ENCODE results near the gene TRAK1.
A peak's percentile ranks its signal among the peaks of the same experiment; 100 is the strongest.

TRAK1 gene

DNA sequence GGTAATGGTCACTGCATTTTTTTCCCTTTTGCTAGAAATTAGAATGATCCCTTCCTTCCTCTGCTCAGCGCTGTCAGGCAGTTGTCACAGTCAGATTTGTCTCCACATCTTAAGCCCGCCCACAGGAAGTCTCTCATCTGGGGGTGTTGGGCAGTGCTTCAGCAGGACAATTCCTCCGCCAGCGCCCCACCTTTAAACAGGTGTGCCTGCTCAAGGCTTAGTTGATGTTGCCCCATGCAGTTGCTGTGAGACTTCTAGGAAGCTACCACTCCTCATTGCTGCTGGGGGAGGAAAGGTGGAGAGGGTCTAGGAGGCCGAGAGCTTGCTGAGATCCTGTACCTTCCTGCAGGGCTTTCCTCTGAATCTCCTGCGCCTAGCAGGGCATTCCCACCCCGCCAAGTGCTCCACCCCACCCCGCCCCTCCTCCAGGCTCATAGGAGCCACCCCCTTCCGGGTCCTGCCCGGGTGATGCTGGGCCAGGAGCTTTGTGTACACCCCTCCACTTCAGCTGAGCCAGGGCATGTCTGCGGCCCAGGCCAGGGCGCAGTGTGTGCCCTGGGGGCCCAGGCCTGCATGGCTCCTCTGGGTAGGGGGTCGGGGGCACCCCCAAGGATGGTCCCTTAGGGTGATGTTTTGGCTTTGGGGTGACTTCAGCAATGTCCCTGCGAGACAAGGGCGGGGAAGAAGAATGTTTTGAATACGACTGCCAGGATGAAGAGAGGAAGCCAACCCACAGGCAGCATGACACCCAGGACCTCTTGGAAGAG is 68.7 kb downstream of the TRAK1 start:
- DNase-seq: peak; percentile 21

DNA sequence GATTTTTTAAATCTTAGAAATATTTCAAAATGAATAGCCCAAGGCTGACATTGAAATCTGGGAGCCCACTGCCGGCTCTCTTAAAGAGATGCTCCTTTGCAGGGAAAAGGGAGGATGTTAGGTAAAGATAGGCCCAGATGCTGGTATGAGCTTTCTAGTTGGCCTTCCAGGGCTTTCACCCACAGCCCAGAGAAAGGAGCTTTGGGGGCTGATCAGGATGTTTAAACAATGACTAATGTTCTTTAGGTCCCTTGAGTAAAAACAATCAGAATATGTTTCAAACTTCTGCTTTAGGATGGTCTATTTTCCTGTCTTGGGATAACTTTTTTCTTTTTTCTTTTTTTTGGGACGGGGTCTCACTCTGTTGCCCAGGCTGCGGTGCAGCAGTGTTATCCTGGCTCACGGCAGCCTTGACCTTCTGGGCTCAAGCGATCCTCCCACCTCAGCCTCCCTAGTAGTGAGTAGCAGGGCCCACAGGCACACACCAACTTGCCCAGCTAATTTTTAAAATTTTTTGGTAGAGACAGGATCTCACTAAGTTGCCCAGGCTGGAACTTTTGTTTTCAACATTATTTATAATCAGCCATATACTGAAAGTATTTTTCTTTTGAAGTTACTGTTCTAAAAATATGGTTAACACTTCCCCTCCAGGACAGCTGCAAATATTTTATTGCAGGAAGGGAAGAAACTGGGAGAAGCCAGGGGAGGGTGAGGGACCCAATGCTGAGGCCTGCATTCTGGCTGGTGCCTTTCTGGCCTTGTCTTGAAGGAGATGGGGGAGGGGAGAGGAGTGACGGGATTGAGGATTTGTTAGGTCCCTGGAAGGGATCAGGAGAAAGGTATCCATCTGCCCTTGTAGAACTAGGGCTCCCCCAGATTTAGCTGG is 70.1 kb downstream of the TRAK1 start:
- DNase-seq: no peak

DNA sequence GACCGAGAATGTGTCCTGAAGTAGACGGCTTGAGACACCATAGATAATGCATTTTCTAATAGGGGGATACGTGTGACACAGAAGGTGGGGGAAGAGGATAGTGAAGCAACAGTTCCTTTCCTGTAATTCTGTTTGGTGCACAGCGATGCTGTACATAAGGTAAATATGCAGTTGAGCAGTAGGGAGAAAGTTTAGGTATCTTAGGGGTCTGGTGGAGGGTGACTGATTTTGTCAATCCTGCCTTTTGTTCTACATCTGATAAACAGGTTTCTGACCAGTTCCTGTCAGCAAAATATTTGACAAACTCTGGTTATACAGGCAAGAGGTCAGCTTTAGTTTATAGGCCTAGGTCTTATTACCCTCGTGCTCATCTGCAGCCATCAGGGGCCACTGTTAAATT is 71.3 kb downstream of the TRAK1 start:
- DNase-seq: no peak

DNA sequence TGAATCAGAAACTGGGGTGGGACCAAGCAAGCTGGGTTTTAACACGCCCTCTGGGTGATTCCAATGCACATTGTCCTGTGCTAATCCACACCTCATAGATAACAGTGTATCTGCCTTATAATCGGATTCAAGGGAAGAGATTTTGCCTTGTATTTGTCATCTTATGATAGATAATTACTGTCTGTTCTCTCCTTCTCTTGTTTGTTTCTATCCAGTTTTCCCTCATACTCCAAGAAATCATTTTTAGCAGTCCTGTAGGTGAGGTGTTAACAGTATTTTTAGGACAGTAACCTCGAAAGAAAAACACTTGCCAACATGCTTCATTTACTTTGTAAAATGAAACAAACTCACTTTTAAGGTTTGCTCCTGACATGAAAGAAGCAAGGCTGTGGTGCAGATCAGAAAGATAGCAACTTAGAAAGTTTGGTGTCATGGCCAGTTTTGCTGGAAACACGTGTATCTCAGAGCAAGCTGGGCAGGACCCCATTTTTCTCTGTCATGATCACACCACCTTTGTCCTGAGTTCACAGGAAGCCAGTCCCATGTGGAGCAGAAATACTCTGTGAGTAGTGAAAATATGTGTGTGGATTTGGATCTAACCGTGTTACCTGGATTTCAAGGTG is 72.6 kb downstream of the TRAK1 start:
- no peak for DNase-seq

DNA sequence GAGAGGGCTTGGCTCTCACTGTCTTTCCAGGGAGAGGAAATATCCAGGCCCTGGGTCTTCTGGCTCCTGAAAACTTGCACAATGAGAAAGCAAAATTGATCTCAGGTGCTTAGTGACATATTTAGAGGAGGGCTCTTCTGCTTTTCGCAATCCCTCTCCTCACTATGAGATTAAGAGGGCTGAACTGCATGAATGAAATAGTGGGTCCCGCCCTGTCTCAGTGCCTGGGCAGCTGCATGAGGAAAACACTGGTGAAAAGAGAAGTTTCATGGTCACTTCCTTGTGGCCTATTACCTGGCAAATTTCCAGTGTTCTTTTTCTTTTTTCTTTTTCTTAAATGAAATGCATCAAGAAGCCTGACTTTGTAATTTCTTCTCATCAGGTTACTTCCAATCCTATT is 73.5 kb downstream of the TRAK1 start:
- DNase-seq: no peak

DNA sequence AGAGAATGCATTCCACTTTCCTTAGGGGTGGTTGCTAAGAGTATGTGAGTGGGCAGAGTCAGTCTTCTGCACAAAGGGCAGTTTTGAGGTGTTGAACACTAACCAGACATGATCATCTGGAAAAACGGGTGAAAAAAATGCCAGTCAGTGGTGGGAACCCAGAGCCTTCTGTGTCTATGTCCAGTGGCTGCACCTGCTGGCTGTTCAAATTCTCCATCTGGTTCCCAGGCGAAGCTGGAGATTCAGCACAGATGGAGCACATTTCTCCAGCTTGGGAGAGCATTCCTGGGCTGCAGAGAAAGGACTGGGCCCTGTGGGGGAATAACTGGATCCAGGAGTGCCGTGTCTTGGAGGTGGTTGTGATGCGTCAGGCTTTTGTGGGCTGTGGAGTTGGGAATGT is 74.1 kb downstream of the TRAK1 start:
- no peak for DNase-seq

DNA sequence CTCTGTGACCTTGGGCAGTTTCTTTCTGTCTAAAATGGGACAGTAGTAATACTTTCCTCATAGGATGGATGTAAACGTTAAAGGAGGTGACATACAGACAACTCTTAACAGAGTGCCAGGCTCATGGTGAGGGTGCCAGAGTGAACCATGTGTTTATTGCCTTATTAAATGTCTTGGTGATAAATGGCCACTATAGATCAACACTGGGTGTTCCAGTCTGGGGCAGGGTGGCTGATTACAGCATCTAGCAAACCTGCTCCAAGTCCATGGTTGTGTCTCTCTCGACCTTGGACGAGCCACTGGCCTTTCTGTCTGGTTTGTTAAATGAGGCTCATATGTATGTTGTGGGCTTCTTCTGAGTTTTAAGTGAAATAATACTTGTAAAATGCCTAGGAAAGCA is 75.1 kb downstream of the TRAK1 start:
- DNase-seq: no peak

DNA sequence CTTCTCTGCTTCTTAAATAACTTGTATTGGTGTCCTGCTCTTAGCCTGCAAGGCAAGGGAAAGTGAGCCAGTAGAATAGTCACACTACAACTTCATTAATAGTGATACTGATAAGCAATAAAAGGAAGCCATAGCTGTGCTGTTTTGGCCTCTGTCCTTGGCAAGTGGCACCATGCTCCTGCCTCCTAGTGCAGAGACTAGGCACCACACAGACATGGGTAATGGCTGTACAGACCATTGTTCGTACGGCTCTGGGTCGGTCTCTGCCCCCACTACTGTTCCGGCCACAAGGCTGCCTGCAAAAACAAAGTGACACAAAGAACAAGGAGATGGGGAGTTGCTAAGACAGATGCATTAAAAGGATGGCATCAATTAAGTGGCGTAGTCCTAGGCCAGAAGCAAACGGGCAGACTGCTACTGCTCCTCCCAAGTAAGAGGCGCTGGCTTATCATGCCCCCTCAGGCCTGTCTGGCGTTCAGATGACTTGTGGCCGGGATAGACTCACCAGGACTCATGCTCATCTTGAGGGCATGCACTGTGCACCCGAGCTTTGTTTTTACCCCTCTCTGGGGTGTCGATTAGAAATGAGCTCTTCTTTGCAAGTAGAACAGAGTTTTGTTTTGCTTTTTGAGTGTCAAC is 75.6 kb downstream of the TRAK1 start:
- no peak for DNase-seq

DNA sequence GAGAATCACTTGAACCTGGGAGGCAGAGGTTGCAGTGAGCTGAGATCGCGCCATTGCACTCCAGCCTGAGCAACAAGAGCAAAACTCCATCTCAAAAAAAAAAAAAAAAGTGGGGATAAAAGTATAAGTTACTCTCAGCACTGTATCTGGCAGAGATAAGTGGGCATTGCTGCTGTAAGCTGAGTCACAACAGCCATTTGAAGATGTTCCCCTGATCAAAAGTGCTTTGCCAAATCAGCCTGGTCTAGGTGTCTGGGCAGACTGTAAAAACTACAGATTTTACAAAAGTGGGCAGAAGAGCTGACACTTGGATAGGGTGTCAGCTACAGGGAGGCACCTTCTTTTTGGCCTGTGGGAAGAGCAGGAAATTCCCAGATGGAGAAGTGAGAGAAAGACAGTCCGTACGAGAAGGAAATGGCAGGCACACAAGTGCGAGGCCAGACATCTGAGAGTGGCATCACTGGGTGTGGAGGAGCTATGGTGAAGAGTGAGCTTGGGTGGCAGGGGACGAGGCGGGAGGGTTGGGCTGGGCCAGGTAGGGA is 78.5 kb downstream of the TRAK1 start:
- no peak for DNase-seq

DNA sequence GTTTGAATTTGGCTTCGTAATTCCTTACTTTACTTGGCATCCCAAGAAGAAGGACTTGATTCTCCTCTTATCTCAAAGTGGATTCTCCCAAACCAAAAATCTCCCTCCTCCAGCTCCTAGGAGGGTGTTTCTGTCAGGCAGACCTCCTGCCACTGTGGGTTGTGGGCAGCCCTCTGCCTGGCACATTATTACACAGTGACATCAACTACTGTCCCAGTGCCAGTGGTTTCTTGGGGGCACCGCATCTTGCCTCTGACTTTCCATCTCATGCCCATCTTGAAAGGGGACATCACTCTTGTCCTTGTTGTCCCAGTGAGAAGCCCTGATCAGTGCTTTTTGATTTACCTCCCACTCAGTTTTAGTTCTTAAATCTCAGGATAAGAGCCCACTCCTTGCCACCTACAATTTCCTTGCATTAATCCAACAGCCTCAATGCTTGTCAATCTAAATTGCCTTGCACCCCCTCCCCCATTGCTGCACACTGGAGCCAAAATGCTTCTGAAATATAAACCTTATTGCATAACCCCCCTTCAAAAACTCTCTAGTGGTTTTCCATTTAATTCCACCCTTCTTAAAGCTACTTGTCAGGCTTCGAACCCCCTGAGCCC is 81.0 kb downstream of the TRAK1 start:
- no peak for DNase-seq

DNA sequence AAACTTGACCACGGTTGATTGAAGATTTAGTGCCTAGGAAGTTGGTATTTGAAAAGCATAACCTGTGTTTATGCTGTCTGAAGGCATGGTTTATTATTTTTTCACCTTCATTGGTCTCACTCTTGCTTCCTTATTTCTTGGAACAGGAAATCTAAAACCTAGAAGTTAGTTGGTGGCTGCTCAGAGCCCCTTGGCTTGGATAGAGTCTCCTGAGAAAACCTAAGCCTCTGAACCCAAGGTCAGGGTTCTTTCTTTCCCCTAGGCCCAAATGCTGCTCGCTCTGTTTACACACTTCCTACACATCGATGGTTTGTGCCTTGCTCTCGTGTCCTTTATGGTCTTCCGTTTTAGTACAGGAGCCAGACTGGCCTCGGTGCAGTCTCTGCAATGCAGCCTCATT is 82.2 kb downstream of the TRAK1 start:
- no peak for DNase-seq

DNA sequence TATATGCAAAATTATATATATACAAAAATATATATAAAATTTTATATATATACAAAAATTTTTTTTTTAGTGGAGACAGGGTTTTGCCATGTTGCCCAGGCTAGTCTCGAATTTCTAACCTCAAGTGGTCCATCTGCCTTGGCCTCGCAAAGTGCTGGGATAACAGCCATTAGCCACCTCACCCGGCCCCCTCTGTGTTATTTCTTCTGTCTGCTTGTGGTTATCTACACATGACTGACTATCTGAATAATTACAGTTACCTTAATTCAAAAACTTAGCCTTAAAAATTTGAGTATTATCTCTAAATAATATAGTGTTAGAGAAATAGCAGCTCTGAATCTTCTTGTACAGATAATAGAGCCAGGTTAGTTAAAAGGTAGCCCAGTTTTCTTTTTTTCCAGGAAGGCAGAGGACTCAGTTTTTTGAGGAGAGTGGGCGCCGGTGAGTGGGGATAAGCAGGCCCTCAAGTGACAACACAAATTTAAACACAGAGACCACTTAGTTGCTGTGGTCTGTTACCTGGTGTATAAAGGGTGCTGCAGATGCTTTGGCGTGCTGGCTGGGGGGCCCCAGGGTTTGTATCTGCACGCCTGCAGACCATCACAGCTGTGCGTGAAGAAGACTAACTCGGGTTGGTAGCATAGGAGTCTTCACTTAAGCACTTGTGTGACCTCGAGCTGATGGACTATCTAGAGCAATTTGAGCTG is 83.7 kb downstream of the TRAK1 start:
- no peak for DNase-seq

DNA sequence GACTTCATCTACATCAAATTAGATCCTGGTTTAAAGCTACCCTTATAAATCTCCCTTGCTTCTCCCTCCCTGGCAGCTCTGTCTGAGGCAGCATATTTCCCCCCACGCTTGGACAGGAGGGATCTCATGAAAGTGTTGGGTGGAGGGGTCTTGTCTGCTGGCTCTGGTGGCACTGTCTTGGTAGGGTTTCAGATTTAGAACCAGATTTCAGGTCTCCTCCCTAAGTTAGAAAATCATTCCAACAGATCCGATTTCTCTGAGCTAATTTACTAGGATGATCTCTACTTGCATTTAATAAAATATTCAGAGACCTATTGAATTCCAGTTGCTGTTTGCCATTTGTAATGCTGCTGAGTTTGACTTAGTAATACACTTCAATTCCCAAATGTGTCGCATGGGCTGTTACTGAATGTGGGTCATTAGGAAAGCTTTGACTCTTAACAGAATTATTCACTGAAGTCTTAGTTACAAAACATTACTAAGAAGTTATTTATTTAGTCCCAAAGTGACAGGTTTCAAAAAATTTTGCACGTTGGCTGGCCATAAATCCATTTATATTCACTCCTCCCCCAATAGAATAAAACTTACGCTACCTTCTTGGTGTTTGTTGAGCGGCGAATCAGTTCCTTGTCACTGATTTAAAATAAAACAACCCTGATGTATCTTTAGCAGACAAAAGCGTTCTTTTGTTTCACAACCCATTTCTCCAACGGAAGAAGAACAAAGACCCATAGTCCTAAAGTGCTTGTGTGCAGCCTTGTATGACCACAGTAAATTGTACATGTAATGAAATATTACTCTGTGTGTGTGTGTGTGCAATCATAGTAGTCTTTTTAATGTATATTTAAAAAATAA is 84.5 kb downstream of the TRAK1 start:
- no peak for DNase-seq

DNA sequence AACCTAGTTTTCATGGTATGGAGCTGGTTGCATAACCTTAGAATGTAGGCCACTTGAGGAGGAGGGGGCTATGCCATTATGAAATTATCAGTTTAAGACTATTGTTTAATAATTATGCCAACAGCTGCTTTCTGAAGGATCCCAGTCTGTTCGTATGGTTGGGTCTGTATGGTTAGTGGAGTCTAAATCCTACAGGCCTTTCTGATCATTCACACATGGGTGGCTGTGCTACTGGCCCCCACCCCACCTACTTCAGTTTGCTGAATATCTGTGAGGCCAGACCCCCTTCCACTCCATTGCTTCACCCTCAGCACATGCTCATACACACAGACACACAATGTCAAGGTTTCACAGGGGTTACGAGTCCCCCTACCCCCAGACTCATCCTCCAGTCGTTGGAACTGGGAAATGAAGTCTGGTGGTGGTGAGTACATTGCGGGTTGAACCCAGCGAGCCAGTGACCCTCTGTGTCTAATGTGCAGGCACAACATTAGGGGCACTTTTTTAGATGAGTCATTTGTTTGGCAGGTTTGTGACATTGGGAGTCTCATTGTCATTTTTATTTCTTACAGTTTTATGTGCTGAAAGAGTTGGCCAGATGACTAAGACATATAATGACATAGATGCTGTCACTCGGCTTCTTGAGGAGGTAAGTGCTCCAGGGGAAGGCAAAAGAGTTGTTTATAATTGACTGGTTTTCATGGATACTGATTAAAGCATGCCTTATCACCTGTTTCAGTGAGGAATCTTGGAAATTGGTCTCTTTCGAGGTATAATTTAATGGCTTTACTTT is 85.3 kb downstream of the TRAK1 start:
- no peak for DNase-seq

DNA sequence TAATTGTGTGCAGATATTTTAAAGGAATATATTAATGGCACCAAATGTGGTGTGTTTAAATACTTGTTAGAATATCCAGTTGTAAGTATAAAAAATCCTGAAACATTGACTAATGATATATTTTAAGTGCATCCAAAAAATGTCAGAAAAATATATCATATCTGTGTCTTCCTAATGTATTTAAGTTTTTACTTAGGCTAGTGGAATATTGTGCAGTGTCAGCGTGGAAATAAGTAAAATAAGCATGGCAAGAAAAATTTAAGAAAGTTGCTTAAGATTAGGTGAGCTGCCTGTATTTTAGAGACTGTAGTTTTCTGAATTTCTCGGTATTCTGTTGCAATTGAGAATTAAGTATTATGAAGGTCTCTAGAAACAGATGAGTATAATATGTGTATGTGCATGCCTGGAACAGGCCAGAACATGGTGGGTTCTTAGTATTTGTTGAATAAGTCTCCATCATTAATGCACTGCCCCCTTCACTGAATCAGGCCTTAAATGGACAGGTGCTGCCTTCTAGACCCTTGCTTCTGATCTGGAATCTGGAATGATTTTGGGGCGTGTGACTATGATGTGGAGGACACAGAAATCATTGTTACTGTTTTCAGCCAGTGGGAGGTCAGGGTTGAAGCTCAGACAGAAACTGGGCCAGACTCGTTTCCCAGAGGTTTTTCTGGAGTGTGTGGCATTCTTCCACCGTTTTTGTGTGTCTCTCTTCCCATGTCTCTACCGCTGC is 86.1 kb downstream of the TRAK1 start:
- no peak for DNase-seq

DNA sequence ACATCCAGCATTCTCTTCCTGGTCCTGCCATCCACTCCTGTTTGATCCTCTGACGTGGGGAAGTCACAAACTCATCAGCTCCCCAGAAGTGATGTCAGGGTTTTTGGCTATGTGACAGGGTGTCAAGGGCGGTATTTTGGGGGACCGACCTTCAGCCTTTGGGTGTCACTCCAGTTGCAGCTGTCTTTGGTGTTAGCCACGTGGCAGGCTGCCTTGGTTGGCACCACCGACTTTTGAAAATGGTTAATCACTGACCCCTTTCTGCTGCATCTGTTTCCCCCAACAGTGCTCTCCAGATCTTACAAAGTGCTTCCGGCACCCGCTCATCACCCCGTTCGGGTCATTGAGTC is 86.6 kb downstream of the TRAK1 start:
- no peak for DNase-seq

DNA sequence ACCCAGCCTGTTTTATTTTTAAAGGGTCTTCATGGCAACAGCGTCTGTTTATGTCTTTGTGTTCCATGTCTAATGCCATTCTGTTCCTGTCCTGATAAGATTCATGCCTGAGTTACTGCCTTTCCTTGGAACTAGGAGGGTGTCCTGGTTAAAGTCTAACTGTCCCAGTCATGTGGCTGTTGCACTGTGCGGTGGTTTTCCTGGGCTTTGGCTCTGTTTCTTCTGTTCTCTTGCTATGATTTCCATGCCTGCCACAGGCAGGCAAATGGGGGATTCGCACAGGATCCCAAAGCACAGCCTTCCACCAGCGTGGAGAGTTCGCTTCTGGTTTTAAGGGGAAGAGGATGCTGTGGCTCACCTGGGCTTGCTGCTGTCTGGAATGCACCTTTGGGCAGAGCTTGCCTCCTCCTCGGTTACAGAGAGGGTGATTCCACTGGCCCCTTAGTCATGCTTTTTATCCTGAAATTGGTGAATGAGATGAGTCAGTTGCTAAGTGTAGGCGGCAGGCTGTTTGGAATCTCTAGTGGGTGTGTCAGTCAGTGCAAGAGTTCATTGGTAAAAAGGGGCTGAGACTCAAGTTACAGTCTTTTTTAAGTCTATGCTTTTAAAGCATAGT is 88.1 kb downstream of the TRAK1 start:
- DNase-seq: no peak

DNA sequence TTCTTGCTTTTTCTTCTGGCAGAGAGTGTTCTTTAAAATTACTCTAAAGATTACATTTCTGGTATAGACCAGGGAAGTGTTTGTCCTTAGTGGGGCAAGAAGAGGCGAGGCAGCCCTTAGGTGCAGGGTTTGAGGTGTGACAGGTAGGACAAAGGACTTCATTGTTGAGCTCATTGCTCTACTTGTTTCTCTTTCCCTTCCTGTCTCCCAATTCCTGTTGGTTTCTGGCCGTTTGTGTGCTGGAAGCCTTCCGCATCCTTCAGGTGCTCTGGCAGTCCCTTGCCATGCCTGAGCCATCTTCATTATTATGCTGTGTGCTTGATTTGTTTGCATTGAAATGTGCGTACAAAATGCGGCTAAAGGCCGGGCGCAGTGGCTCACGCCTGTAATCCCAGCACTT is 89.7 kb downstream of the TRAK1 start:
- DNase-seq: no peak

DNA sequence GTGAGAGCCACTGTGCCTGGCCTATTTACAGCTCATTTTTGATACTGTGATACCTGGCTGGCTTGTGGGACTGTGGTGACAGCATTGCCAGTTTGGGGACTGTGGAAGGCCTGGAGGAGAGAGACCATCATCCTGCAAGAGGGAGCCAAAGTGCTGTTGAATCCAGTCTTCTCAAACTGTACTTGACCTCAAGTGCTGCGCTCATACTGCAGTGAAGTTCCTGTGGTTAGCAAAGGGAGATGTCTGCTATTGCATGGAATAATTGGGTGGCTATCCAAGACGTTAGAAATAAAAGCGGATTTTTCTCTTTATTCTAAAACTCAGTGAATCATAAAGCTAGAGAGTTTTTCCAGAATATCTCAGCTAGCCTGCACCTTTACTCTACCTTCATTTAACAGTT is 91.4 kb downstream of the TRAK1 start:
- no peak for DNase-seq

Measured in activated naive CD4-positive, alpha-beta T cell treated with anti-CD3 and anti-CD28 coated beads, Interleukin-2, amount 50 U/mL, for 16 hours (primary cell).